H9 (cell line): Measurements from ENCODE around the gene GATA2. TPM values are rescaled to one million over a fixed set of nuclear protein-coding genes. Genes with fewer than 3 reads are reported as not detected.

Experiments used
- DNase-seq: peaks from one replicate; pipeline ENCODE4 v3.0.0-alpha.2; 2017
- H2AFZ ChIP-seq: one replicate; pipeline ENCODE4 v1.6.1; 2013; ENCODE audit warnings: mild to moderate bottlenecking, low read length, control low read depth, moderate library complexity
- H2AK5ac ChIP-seq: 2 replicates; pipeline ENCODE4 v1.6.1; 2013; ENCODE audit warnings: low read length, control low read depth, mixed read lengths; ENCODE audit not compliant: insufficient read length
- H2BK120ac ChIP-seq: one replicate; pipeline ENCODE4 v1.6.1; 2013; ENCODE audit warnings: low read depth, mild to moderate bottlenecking, low read length, control low read depth, inconsistent platforms; ENCODE audit not compliant: poor library complexity, severe bottlenecking
- H2BK12ac ChIP-seq: 2 replicates; pipeline ENCODE4 v1.6.1; 2013; ENCODE audit warnings: low read length, control low read depth, mixed read lengths, low read depth; ENCODE audit not compliant: insufficient read length
- H2BK15ac ChIP-seq: 2 replicates; pipeline ENCODE4 v1.6.1; 2013; ENCODE audit warnings: low read depth, low read length, control low read depth
- H2BK20ac ChIP-seq: one replicate; pipeline ENCODE4 v1.6.1; 2013; ENCODE audit warnings: low read depth, mild to moderate bottlenecking, low read length, control low read depth, inconsistent platforms; ENCODE audit not compliant: poor library complexity, severe bottlenecking
- H2BK5ac ChIP-seq: 2 replicates; pipeline ENCODE4 v1.6.1; 2013; ENCODE audit warnings: low read length, control low read depth, mixed read lengths; ENCODE audit not compliant: insufficient read length
- H3K14ac ChIP-seq: 2 replicates; pipeline ENCODE4 v1.6.1; 2013; ENCODE audit warnings: low read length, control low read depth; ENCODE audit not compliant: insufficient read depth
- H3K18ac ChIP-seq: 2 replicates; pipeline ENCODE4 v1.6.1; 2013; ENCODE audit warnings: low read depth, mild to moderate bottlenecking, mixed read lengths, low read length, control low read depth; ENCODE audit not compliant: insufficient read length
- H3K23ac ChIP-seq: 2 replicates; pipeline ENCODE4 v1.6.1; 2013; ENCODE audit warnings: low read length, control low read depth, mixed read lengths, low read depth; ENCODE audit not compliant: insufficient read length
- H3K23me2 ChIP-seq: 2 replicates; pipeline ENCODE4 v1.6.1; 2013; ENCODE audit warnings: low read depth, mild to moderate bottlenecking, mixed read lengths, low read length, control low read depth; ENCODE audit not compliant: insufficient read length, poor library complexity, severe bottlenecking
- H3K27ac ChIP-seq: 2 replicates; pipeline ENCODE4 v1.5.1; 2013; ENCODE audit warnings: low read length, control low read depth, mixed read lengths, low read depth; ENCODE audit not compliant: insufficient read length
- H3K27me3 ChIP-seq: 2 replicates; pipeline ENCODE4 v1.6.1; 2013; ENCODE audit warnings: low read length, control low read depth, inconsistent platforms; ENCODE audit not compliant: insufficient read depth
- H3K4ac ChIP-seq: 2 replicates; pipeline ENCODE4 v1.6.1; 2013; ENCODE audit warnings: low read depth, mild to moderate bottlenecking, control low read depth, inconsistent platforms, low read length, moderate library complexity
- H3K4me1 ChIP-seq: 2 replicates; pipeline ENCODE4 v1.6.1; 2013; ENCODE audit warnings: low read length, control low read depth, inconsistent platforms; ENCODE audit not compliant: insufficient read depth
- H3K4me2 ChIP-seq: 2 replicates; pipeline ENCODE4 v1.6.1; 2013; ENCODE audit warnings: low read length, control low read depth, mixed read lengths; ENCODE audit not compliant: insufficient read length, insufficient read depth
- H3K56ac ChIP-seq: 2 replicates; pipeline ENCODE4 v1.6.1; 2013; ENCODE audit warnings: low read depth, mild to moderate bottlenecking, mixed read lengths, low read length, control low read depth; ENCODE audit not compliant: insufficient read length
- H3K79me1 ChIP-seq: 2 replicates; pipeline ENCODE4 v1.6.1; 2013; ENCODE audit warnings: low read depth, mild to moderate bottlenecking, moderate library complexity, low read length, control low read depth, inconsistent platforms; ENCODE audit not compliant: insufficient read depth, poor library complexity, severe bottlenecking
- H3K79me2 ChIP-seq: 2 replicates; pipeline ENCODE4 v1.6.1; 2013; ENCODE audit warnings: low read length, control low read depth, inconsistent platforms; ENCODE audit not compliant: insufficient read depth
- H3K9ac ChIP-seq: 2 replicates; pipeline ENCODE4 v1.6.1; 2013; ENCODE audit warnings: low read length, control low read depth, mixed read lengths; ENCODE audit not compliant: insufficient read length; ENCODE audit errors: extremely low read depth
- H3K9me3 ChIP-seq: one replicate; pipeline ENCODE4 v1.6.1; 2013; ENCODE audit warnings: low read depth, low read length, inconsistent platforms; ENCODE audit not compliant: control insufficient read depth
- H3T11ph ChIP-seq: one replicate; pipeline ENCODE4 v1.6.1; 2013; ENCODE audit warnings: mild to moderate bottlenecking, low read length, control low read depth, inconsistent platforms
- H4K20me1 ChIP-seq: one replicate; pipeline ENCODE4 v1.6.1; 2013; ENCODE audit not compliant: control insufficient read depth, insufficient read length, insufficient read depth
- H4K5ac ChIP-seq: 2 replicates; pipeline ENCODE4 v1.6.1; 2013; ENCODE audit warnings: low read depth, mild to moderate bottlenecking, mixed read lengths, low read length, control low read depth; ENCODE audit not compliant: insufficient read length
- H4K8ac ChIP-seq: replicated peaks from 2 replicates; pipeline ENCODE4 v1.6.1; 2013; ENCODE audit warnings: low read length, control low read depth, mixed read lengths, low read depth; ENCODE audit not compliant: insufficient read length
- H4K91ac ChIP-seq: 2 replicates; pipeline ENCODE4 v1.6.1; 2013; ENCODE audit warnings: low read depth, mild to moderate bottlenecking, moderate library complexity, mixed read lengths, low read length, control low read depth; ENCODE audit not compliant: insufficient read length
- H3K27ac Mint-ChIP-seq, 3 experiments: 2 replicates in 2 of 3; 3 replicates in 1 of 3; pipeline ENCODE4 v1.8.0; 2020 to 2021; ENCODE audit warnings: mixed read lengths in 3 of 3, mild to moderate bottlenecking in 1 of 3, moderate library complexity in 1 of 3
- H3K27me3 Mint-ChIP-seq: 2 replicates; pipeline ENCODE4 v1.8.0; 2021; ENCODE audit warnings: low read depth, mild to moderate bottlenecking, moderate library complexity, mixed read lengths
- H3K36me3 Mint-ChIP-seq, 3 experiments: 2 replicates in 2 of 3; 3 replicates in 1 of 3; pipeline ENCODE4 v1.8.0; 2020 to 2021; ENCODE audit warnings: low read depth in 3 of 3, mixed read lengths in 3 of 3; ENCODE audit not compliant: insufficient read depth in 1 of 3
- H3K4me1 Mint-ChIP-seq, 2 experiments: 2 replicates each; pipeline ENCODE4 v1.8.0; 2020; ENCODE audit warnings: mixed read lengths in 2 of 2
- H3K4me3 Mint-ChIP-seq, 2 experiments: 2 replicates in 1 of 2; 3 replicates in 1 of 2; pipeline ENCODE4 v1.8.0; 2020 to 2021; ENCODE audit warnings: mild to moderate bottlenecking in 2 of 2, mixed read lengths in 2 of 2, moderate library complexity in 1 of 2
- H3K9me3 Mint-ChIP-seq, 2 experiments: 2 replicates in 1 of 2; 3 replicates in 1 of 2; pipeline ENCODE4 v1.8.0; 2020; ENCODE audit warnings: mild to moderate bottlenecking in 2 of 2, mixed read lengths in 2 of 2, moderate library complexity in 1 of 2
- WGBS: extraction: QIAGEN DNeasy Blood & Tissue Kit; methylation state at CpG from one replicate; pipeline ENCODE4 v1.1.7; 2013; ENCODE audit warnings: missing lambda C conversion rate, low lambda C conversion rate, mixed read lengths; ENCODE audit not compliant: insufficient read length; ENCODE audit errors: extremely low coverage; 5-methylcytosine and 5-hydroxymethylcytosine counted together
- total RNA-seq: library from RNA; stranded (reverse); gene quantifications from 2 replicates; pipeline ENCODE4 v1.2.1, GENCODE V29; 2021
- TF ChIP-seq, protein P1 (sequence below): fragments of 200-600 bp; sonication (generic); conservative IDR thresholded peaks from 3 replicates; pipeline ENCODE4 v1.8.0; 2021; ENCODE audit warnings: antibody characterized with exemption, mild to moderate bottlenecking

Gene GATA2
- total RNA-seq, 1 experiment from 2014 or later = 1.9 TPM

DNA sequence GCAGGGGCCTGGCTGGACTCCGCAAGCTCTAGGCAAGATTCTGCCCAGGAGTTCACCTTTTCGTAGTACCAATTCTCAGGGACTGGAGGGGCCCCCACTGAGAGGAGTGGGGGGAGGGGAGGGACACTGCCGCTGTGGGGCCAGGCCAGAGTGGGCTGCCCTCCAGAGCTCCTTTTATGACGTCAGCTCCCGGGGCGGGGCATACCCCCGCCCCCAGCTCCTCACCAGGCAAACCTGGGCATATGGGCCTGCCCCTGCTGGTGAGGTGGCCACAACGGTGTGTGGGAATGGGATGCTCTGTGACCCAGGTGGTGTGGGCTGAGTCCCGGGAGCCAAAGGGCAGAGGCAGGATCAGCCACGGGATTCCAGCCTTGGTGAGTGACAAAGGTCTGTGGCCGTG is 29.6 kb downstream of the GATA2 start:
- H4K8ac ChIP-seq = no peak overlapping the region
- Mint-ChIP-seq H3K36me3 (no peaks in the 10 kb centered on the region; a peak in 1 of 7 replicates), H3K9me3 (peaks cover 0 to 2% of the 10 kb centered on the region in 2 experiments; a peak in 3 of 5 replicates), H3K4me3 (no peak overlapping the region), H3K27me3 (peaks cover 73% of the 10 kb centered on the region), H3K4me1 (peaks cover 6 to 13% of the 10 kb centered on the region in 2 experiments; a peak in 3 of 4 replicates), H3K27ac (no peak overlapping the region)
- no peak overlapping the region for H2AK5ac ChIP-seq
- H4K20me1 ChIP-seq = no peaks in the 10 kb centered on the region
- TF ChIP-seq, protein P1, sequence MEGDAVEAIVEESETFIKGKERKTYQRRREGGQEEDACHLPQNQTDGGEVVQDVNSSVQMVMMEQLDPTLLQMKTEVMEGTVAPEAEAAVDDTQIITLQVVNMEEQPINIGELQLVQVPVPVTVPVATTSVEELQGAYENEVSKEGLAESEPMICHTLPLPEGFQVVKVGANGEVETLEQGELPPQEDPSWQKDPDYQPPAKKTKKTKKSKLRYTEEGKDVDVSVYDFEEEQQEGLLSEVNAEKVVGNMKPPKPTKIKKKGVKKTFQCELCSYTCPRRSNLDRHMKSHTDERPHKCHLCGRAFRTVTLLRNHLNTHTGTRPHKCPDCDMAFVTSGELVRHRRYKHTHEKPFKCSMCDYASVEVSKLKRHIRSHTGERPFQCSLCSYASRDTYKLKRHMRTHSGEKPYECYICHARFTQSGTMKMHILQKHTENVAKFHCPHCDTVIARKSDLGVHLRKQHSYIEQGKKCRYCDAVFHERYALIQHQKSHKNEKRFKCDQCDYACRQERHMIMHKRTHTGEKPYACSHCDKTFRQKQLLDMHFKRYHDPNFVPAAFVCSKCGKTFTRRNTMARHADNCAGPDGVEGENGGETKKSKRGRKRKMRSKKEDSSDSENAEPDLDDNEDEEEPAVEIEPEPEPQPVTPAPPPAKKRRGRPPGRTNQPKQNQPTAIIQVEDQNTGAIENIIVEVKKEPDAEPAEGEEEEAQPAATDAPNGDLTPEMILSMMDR = no peak
- no peaks in the 10 kb centered on the region for H3K79me2 ChIP-seq
- no peak for DNase-seq
- H3K79me1 ChIP-seq = no peaks in the 10 kb centered on the region
- no peak overlapping the region for H4K5ac ChIP-seq
- no peak overlapping the region for H3K4me2 ChIP-seq
- no peak overlapping the region for H2BK15ac ChIP-seq
- no peak overlapping the region for H3T11ph ChIP-seq
- H3K9me3 ChIP-seq = no peaks in the 10 kb centered on the region
- H3K9ac ChIP-seq = no peak overlapping the region
- H2BK20ac ChIP-seq = no peak overlapping the region
- no peak overlapping the region for H2AFZ ChIP-seq
- WGBS = no CpG with 5 or more reads among the region's 11 CpGs
- H3K27ac ChIP-seq = no peak overlapping the region
- no peaks in the 10 kb centered on the region for H3K23me2 ChIP-seq
- no peaks in the 10 kb centered on the region for H3K4me1 ChIP-seq
- no peak overlapping the region for H2BK120ac ChIP-seq
- H3K56ac ChIP-seq = no peak overlapping the region
- no peaks in the 10 kb centered on the region for H3K27me3 ChIP-seq
- no peak overlapping the region for H3K14ac ChIP-seq
- H3K18ac ChIP-seq = no peak overlapping the region
- no peak overlapping the region for H2BK12ac ChIP-seq
- H2BK5ac ChIP-seq = no peak overlapping the region
- H4K91ac ChIP-seq = no peak overlapping the region
- H3K23ac ChIP-seq = no peak overlapping the region
- H3K4ac ChIP-seq = no peak overlapping the region
